Stimulated activated CD8-positive, alpha-beta memory T cell treated with anti-CD3 and anti-CD28 coated beads, Interleukin-12 subunit alpha, Interleukin-12 subunit beta, amount 100 ng/mL, for 4 hours (primary cell): ENCODE results near the gene HIPK1.

Source experiments
- DNase-seq: peaks from one replicate; pipeline ENCODE4 v3.0.0-alpha.2; 2020; ENCODE audit warnings: low read depth

The HIPK1 gene

GRCh38 chr1:113928941-113929749 lies at the start of gene HIPK1:
TSS of gene HIPK1 (plus strand) at chr1:113929324.
- DNase-seq, result peak; percentile 83

- DNase-seq, result no peak
Measured at GRCh38 chr1:113879739-113880038, 49.4 kb upstream of the HIPK1 start.

GRCh38 chr1:113881661-113882060 lies 47.5 kb upstream of the HIPK1 start:
- DNase-seq, result no peak

- no peak for DNase-seq
Measured at GRCh38 chr1:113886417-113887401, 42.4 kb upstream of the HIPK1 start.

- no peak for DNase-seq
Measured at GRCh38 chr1:113887402-113888175, 41.5 kb upstream of the HIPK1 start, which contains the start of gene BCL2L15. TSS of gene BCL2L15 (minus strand) at chr1:113887581. CDS start at chr1:113887375, 206 bp downstream.

GRCh38 chr1:113890816-113891215 lies 38.3 kb upstream of the HIPK1 start:
- no peak for DNase-seq

- DNase-seq, result no peak
Measured at GRCh38 chr1:113891631-113892220, 37.4 kb upstream of the HIPK1 start.

GRCh38 chr1:113893267-113893666 lies 35.9 kb upstream of the HIPK1 start:
- DNase-seq, result no peak

GRCh38 chr1:113895098-113895497 lies 34.0 kb upstream of the HIPK1 start:
- no peak for DNase-seq

- no peak for DNase-seq
Measured at GRCh38 chr1:113895961-113896360, 33.2 kb upstream of the HIPK1 start.

GRCh38 chr1:113898241-113898814 lies 30.8 kb upstream of the HIPK1 start:
- no peak for DNase-seq

GRCh38 chr1:113899111-113899510 lies 30.0 kb upstream of the HIPK1 start:
- no peak for DNase-seq

GRCh38 chr1:113901191-113901590 lies 27.9 kb upstream of the HIPK1 start:
- DNase-seq, result no peak

- no peak for DNase-seq
Measured at GRCh38 chr1:113903501-113904292, 25.4 kb upstream of the HIPK1 start.

- DNase-seq, result no peak
Measured at GRCh38 chr1:113904293-113904673, 24.8 kb upstream of the HIPK1 start.

- peak; percentile 90 for DNase-seq
Measured at GRCh38 chr1:113904674-113905434, 24.3 kb upstream of the HIPK1 start, which contains the start of the genes AP4B1 and DCLRE1B. TSS of gene AP4B1 (minus strand) at chr1:113904799. CDS start at chr1:113904717, 82 bp downstream. TSS of gene DCLRE1B (plus strand) at chr1:113905326. CDS start at chr1:113905587, 261 bp downstream.

GRCh38 chr1:113905435-113905861 lies 23.7 kb upstream of the HIPK1 start:
- no peak for DNase-seq

- DNase-seq, result no peak
Measured at GRCh38 chr1:113912594-113913311, 16.4 kb upstream of the HIPK1 start.

- DNase-seq, result no peak
Measured at GRCh38 chr1:113913312-113913668, 15.8 kb upstream of the HIPK1 start.
